Stimulated activated naive CD4-positive, alpha-beta T cell treated with Interleukin-2 at 50 U/mL for 16 hours (primary cell): ENCODE results near the gene PSMA8.
A peak's percentile ranks its signal among the peaks of the same experiment; 100 is the strongest.
"Not testable (repeated sequence)": the region's sequence is repeated elsewhere in the genome, so short reads cannot be mapped to it uniquely, and the experiment has no call there.

Experiments used
- DNase-seq: peaks from one replicate; lab custom pipeline; 2025; lab: John Stamatoyannopoulos, UW

The PSMA8 gene

GRCh38 chr18:26176134-26176533 lies 42.5 kb downstream of the PSMA8 start:
- no peak for DNase-seq

GRCh38 chr18:26181343-26181826 lies 47.7 kb downstream of the PSMA8 start:
- no peak for DNase-seq

GRCh38 chr18:26183395-26184112 lies 49.9 kb downstream of the PSMA8 start:
- no peak for DNase-seq

GRCh38 chr18:26185267-26185666 lies 51.6 kb downstream of the PSMA8 start:
- DNase-seq, result no peak

DNA sequence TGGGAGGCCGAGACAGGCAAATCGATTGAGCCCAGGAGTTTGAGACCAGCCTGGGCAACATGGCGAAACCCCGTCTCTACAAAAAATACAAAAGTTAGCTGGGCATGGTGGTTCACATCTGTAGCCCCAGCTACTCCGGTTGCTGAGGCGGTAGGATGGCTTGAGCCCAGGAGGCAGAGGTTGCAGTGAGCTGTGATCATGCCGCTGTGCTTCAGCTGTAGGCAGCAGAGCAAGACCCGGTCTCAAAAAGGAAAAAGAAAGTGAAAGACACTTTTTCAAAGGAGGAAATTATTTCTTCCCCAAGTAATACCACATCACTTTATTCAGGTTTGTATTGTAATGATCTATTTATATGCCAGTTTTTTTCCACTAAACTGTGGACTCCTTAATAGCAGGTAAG lies 56.8 kb downstream of the PSMA8 start:
- no peak for DNase-seq

DNA sequence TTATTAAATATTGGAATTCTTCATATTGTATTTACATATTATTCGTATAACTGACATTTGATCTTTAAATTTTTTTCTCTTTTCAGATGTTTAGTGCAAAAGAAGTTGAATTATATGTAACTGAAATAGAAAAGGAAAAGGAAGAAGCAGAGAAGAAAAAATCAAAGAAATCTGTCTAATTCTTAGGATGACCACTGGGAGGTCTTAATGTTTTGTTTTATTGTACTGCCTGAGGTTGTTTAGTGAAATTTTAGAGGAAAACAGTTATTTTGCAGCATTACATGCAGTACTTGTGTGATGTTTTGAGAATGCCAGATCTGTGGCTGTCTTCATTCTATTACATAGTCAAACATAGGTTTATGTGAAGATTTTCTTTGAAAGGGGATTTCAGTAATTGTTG lies 58.6 kb downstream of the PSMA8 start:
- DNase-seq, result no peak

- DNase-seq, result no peak
These were observed 62.9 kb downstream of the PSMA8 start for GRCh38 chr18:26196605-26197004.

- not testable (repeated sequence) for DNase-seq
These were observed 68.3 kb downstream of the PSMA8 start for GRCh38 chr18:26202001-26202400.

DNA sequence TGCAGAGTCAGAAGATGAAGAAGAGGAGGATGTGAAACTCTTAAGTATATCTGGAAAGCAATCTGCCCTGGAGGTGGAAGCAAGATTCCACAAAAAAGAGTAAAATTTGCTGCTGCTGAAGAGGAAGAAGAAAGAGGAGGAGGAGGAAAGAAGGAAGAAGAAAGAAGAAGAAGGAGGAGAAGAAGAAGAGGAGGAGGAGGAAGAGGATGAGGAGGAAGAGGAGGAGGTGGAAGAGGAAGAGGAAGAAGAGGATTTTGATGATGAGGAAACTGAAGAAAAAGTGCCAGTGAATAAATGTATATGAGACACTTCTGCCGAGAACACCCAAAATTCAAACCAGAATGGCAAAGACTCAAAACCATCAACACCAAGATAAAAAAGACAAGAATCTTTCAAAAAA lies 71.6 kb downstream of the PSMA8 start:
- DNase-seq, result no peak

- no peak for DNase-seq
These were observed 72.8 kb downstream of the PSMA8 start for GRCh38 chr18:26206488-26206887.

GRCh38 chr18:26207937-26208336 lies 74.3 kb downstream of the PSMA8 start:
- DNase-seq, result no peak

DNA sequence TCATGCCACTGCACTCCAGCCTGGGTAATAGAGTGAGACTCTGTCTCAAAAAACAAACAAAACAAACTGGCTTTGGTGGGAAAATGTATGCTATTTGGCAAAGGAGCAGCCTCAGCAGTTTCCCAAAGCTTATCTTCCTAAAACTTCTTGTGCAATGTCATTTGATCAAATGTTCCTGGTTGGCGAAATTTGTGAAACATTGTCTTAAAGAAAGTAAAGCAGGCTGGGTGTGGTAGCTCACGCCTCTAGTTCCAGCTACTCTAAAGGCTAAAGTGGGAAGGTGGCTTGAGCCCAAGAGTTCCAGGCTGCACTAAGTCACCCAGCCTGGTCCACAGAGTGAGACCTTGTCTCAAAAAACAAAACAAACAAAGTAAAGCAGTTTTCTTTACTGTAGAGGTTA lies 75.3 kb downstream of the PSMA8 start:
- no peak for DNase-seq

DNA sequence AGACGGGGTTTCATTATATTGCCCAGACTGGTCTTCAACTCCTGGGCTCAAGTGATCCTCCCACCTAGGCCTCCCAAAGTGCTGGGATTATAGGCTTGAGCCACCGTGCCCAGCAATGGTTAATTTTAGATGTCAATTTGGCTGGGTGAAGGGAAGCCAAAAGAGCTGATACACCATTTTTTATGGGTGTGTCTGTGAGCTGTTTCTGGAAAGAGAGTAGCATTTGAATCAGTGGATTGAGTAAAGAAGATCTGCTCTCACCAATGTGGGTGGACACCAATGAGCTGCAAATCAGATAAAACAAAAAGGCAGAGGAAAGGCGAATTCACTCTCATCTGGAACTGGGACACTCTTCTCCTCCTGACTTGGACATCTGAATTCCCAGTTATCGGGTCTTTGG lies 76.5 kb downstream of the PSMA8 start:
- DNase-seq, result no peak

DNA sequence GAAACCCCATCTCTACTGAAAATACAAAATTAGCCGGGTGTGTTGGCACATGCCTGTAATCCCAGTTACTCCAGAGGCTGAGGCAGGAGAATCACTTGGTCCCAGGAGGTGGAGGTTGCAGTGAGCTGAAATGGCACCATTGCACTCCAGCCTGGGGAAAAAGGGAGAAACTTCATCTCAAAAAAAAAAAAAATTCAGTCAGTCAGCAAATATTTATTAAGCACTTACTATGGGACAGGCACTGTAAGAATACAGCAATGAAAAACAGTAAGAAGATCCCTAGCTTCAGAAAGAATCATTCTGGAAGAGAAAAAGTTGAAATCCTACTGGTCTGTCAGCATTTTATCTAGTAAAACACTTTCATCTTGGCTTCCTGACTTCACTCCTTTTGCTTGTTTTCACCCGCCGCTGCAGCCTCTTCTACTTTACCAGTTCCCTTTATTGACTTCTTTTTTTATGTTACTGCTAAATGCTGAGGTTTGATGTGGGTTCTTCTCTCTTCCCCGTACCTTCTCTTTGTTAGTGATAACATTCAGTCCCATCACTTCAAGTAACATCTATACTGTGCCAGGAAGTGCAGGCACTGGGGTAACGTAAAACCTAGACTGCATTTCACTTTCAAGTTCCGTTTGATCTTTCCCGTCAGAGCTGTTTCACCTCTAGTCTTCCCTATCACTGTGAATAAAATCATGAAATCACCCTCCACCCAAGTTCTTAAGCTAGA lies 81.7 kb downstream of the PSMA8 start:
- peak; percentile 21 for DNase-seq

DNA sequence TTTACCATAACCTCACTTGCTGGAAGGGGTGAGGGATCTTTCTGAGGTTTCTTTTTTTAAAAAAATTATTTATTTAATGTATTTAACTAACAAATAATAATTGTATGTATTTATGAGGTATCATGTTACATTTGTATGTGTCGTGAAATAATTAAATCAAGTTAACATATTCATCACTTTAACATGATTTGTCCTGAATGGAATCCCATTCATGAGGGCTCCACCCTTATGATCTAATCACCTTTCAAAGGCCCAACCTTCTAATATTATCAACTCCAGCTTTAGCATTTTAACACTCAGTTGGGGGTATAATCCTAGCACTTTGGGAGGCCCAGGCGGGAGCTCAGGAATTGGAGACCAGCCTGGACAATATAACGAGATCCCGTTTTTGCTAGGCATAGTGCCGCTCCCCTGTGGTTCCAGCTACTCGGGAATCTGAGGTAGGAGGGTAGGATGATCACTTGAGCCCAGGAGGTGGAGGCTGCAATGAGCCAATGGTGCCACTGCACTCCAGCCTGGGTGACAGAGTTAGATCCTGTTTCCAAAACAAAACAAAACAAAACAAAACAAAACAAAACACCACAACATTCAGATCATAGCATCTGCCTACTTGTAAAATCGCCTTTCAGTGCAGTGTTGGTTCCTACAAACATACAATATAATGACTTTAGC lies 91.5 kb downstream of the PSMA8 start:
- no peak for DNase-seq

DNA sequence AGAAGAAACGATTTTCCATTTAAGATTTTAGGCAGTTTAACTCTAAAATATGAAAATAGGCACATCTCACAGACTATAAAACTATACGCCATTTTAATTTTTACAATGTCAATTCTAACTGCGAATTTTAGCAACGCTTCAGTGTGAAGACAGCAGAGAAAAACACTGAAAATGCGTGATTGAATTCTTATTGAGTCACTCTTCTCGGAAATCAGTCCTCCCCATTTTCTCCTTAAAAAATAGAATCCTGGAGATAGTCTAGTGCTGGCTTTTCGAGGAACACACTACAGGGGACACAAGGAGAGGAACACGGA lies 92.2 kb downstream of the PSMA8 start:
- no peak for DNase-seq

DNA sequence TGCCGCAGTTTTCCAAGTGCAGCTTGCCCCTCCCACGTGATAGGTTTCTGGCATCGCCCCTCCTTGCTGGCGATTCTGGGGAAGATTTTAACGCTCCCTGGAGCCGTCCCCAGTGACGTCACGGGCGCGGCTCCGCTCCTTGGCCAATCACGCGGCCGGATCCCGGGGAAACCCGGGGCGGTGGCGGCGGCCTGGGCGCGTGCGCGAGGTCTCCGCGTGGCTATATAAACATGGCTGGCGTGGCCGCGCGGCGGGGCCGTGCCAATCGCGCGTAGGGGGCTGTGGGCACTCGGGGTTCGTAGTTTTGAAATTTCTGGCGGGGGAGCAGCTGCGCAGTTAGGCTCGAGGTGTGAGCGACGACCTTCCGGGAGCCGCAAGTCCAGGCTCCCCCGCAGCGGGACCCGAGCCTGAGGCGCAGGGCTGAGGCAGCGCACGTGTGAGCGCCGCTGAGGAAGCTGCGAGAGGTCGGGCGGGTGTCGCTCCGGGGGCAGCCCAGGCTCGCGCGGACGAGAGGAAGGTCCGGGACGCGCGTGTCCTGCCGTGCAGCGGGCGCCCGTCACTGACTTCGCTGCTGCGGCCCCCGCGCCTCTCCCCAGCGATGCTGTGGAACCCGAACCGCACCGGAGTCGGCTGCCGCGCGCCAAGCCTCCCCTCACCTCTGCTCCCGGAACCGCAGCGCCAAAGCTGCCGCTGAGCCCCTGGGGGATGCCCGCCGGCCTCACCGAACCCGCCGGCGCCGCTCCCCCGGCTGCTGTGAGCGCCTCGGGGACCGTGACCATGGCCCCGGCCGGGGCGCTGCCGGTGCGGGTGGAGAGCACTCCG lies 92.8 kb downstream of the PSMA8 start, which contains the start of gene TAF4B:
Gene TAF4B, plus strand, starts transcription at position 217 of the 822 bp plus-strand sequence. Its CDS starts 489 bp downstream, at position 706.
- peak; percentile 90 for DNase-seq

- DNase-seq, result no peak
These were observed 93.5 kb downstream of the PSMA8 start for GRCh38 chr18:26227051-26227670.

DNA sequence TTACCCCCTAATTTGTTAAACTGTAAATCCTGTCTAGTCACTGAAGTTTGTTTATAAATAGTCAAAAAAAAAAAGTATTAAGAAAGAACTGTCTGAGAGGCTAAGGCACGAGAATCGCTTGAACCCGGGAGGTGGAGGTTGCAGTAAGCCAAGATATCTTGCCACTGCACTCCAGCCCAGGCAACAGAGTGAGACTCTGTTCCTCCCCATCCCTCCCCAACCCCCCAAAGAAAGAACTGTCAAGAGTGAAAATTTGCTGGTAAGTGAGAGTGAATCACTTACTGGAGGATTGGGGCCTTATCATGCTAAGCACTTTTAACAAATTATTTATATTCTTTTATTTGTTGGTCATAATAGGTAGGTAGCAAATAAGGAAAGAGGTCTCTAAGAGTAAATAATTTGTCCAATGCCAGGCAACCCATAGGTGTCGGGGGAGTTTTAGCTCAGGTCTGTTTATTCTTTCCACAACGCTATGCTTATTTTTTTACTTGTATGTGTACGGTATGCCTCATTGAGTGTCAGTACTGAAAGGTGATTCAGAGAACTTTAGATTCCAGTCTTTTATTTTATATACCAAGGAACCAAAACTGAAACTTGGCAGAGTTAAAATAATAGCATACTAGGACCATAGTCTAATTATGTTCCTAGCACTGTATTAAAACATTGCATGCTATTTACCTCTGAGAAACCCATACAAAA lies 95.0 kb downstream of the PSMA8 start:
- no peak for DNase-seq

DNA sequence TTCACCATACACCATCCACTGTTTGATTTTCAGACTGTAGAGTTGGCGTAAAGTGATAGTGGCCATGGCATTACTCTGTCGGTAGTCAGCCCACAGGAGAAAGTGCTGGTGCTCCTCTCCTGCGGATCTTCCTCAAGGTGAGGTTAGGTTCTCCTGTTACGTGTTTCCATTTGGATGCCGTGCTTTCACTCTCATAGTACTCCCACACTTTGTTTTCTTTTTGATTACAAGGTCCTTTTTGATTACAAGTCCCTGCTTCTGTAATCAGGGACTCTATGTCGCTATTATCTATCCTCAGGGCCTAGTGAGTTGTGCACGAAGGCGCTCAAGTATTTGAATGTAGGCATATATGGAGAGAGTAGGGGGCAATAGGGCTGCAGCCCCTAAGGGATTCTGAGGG lies 96.8 kb downstream of the PSMA8 start:
- no peak for DNase-seq

DNA sequence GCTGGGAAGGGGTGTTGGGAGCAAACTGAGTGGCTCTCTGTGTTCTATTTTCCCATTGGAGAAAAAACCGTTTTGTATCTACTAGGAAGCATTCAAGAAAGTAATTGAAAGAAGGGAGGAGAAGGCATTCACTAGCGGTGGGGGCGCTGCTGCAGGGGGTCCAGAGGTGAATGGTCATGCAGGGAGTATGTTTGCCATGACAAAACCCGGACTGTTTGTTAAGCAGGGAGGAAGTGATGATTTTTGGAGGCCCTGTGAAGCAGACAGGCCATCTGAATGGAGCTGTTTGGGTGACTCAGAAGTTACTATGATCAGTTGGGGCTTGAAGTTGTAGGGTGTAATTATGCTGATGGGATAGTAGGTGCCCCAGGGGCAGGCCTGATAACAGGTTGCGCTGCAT lies 99.5 kb downstream of the PSMA8 start:
- no peak for DNase-seq
